Left ventricle myocardium inferior (tissue), 1 donor: ENCODE measurements around the gene SIVA1. TPM values are rescaled to one million over a fixed set of nuclear protein-coding genes. Genes with fewer than 3 reads are reported as not detected.

Experiments
- DNase-seq: peaks from one replicate; pipeline ENCODE4 v3.0.0-alpha.2; 2020
- H3K27ac ChIP-seq: fragments of 200-600 bp; replicated peaks from 2 replicates; pipeline ENCODE4 v1.8.0; 2021
- H3K27me3 ChIP-seq: fragments of 200-600 bp; 2 replicates; pipeline ENCODE4 v1.8.0; 2021; ENCODE audit warnings: low read depth
- H3K36me3 ChIP-seq: fragments of 200-600 bp; 2 replicates; pipeline ENCODE4 v1.8.0; 2021
- H3K4me1 ChIP-seq: fragments of 200-600 bp; 2 replicates; pipeline ENCODE4 v1.8.0; 2021
- H3K4me3 ChIP-seq: fragments of 200-600 bp; 2 replicates; pipeline ENCODE4 v1.8.0; 2021; ENCODE audit warnings: mild to moderate bottlenecking, moderate library complexity
- H3K9me3 ChIP-seq: fragments of 200-600 bp; replicated peaks from 2 replicates; pipeline ENCODE4 v1.8.0; 2021
- intact Hi-C: fragments of 100-400 bp; cut with micrococcal nuclease; formaldehyde crosslinking; loops from one replicate; pipeline ENCODE4 v1.11.0; 2022
- total RNA-seq: library from RNA; stranded (reverse); fragmentation: NEBNext Ultra II Directional; extraction: Animal tissue kit (Norgen Biotek cat#: 25700); gene quantifications from one replicate; pipeline ENCODE4 v1.2.1, GENCODE V29; 2021
- TF ChIP-seq, protein P1 (sequence below): fragments of 200-600 bp; IDR thresholded peaks from 2 replicates; pipeline ENCODE4 v1.8.0; 2021; ENCODE audit warnings: antibody characterized with exemption, mild to moderate bottlenecking, borderline replicate concordance
- donor health status: DM: no; HTN: yes; CAD: no; lungs with severe emphysema.

SIVA1 gene
- total RNA-seq, 1 donor from 2014 or later: 55.6 TPM

- H3K4me3 ChIP-seq: no peak overlapping the region
- H3K27ac ChIP-seq: peak overlapping the region; percentile 98
- DNase-seq: no peak
- no peaks in the 10 kb centered on the region for H3K27me3 ChIP-seq
- intact Hi-C loops: no loop called here
- no peaks in the 10 kb centered on the region for H3K9me3 ChIP-seq
- TF ChIP-seq, protein P1, sequence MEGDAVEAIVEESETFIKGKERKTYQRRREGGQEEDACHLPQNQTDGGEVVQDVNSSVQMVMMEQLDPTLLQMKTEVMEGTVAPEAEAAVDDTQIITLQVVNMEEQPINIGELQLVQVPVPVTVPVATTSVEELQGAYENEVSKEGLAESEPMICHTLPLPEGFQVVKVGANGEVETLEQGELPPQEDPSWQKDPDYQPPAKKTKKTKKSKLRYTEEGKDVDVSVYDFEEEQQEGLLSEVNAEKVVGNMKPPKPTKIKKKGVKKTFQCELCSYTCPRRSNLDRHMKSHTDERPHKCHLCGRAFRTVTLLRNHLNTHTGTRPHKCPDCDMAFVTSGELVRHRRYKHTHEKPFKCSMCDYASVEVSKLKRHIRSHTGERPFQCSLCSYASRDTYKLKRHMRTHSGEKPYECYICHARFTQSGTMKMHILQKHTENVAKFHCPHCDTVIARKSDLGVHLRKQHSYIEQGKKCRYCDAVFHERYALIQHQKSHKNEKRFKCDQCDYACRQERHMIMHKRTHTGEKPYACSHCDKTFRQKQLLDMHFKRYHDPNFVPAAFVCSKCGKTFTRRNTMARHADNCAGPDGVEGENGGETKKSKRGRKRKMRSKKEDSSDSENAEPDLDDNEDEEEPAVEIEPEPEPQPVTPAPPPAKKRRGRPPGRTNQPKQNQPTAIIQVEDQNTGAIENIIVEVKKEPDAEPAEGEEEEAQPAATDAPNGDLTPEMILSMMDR: no peak
- H3K4me1 ChIP-seq: peaks cover 40% of the 10 kb centered on the region
- H3K36me3 ChIP-seq: peaks cover 56% of the 10 kb centered on the region
Observed at GRCh38 chr14:104739026-104739425, 13.9 kb upstream of the SIVA1 start.

DNA sequence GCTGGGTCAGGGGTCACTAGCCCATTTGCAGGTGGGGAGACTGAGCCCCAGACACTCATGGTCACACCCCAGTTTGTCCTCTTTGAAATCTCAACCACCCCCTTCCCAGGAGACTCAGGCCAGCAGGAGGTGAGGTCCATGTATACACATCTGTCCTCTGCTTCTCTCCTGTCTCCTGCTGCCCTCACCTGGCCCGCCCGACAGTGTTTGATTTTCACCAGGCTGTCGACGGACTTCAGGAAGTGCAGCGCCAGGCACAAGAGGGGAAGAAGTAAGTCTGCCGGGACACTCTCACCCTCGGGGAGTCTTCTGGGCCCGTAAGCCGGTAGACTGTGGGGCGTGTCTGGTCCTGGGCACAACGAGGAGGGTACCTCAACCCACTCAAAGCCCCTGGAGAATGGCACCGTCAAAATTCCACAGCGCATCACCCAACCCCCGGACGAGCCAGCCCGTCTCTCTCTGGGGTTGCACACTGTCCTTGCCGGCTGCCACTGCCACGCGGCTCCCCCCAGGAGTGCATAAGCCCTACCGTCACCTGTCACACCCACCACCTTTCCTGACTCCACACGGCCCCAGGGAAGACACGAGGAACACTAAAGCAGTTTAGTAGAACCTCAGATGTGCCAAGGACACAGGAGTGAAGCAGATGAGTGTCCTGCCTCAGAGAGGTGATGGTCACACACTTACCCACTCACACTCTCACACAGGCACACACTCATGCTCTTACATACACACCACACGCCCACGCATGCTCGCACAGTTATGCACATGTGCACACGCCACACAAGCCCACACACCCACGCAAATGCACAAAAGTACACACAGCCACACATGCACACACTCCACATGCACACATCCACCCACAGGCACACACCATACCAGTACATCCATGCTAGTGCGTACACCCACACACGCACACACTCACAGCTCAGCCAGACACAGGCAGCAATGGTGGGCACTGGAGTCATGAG is 13.1 kb upstream of the SIVA1 start:
- Histone ChIP-seq H3K27me3 (no peaks in the 10 kb centered on the region), H3K36me3 (peaks cover 63% of the 10 kb centered on the region), H3K4me3 (no peak overlapping the region), H3K4me1 (peaks cover 32% of the 10 kb centered on the region), H3K9me3 (no peaks in the 10 kb centered on the region), H3K27ac (peak overlapping the region; percentile 8)
- DNase-seq: no peak
- TF ChIP-seq, protein P1: no peak
- intact Hi-C loops: no loop called here

DNA sequence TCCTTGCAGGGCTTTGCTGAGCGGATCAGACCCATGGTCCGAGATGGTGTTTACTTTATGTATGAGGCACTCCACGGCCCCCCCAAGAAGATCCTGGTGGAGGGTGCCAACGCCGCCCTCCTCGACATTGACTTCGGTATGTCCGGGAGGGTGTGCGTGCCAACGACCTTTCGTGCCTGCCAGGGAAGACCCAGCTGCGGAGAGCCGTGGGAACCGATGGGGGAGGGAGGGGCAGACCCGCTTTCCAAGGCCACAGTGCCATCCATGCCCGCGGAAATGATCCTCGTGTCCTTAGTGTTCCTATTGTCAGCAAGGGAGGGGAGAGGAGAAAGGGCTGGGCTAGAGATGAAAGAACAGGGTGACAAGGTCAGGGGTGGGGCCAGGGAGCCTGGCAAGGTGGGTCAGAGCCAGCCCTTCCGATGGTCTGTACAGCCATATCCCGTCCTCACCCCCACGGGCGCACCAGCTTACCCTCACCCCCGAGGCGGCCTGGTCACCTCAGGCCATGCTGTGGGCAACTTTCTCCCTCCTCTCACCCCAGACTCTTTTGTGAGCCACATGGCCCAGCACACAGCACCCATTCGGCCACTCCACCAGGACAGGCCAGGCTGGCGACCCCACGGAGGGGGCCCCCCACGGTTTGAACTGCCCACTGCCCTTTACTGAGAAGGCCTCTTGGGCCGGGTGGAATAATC is 11.7 kb upstream of the SIVA1 start:
- H3K9me3 ChIP-seq: no peaks in the 10 kb centered on the region
- H3K36me3 ChIP-seq: peaks cover 76% of the 10 kb centered on the region
- H3K4me3 ChIP-seq: no peak overlapping the region
- H3K4me1 ChIP-seq: peaks cover 21% of the 10 kb centered on the region
- TF ChIP-seq, protein P1: no peak
- no peak for DNase-seq
- intact Hi-C loops: no loop called here
- no peaks in the 10 kb centered on the region for H3K27me3 ChIP-seq
- peak overlapping the region; percentile 36 for H3K27ac ChIP-seq

GRCh38 chr14:104741803-104742251 is 11.1 kb upstream of the SIVA1 start:
- Histone ChIP-seq H3K27ac (no peak overlapping the region), H3K4me3 (no peak overlapping the region), H3K4me1 (peaks cover 17% of the 10 kb centered on the region), H3K36me3 (peaks cover 78% of the 10 kb centered on the region), H3K9me3 (no peaks in the 10 kb centered on the region), H3K27me3 (no peaks in the 10 kb centered on the region)
- no peak for DNase-seq
- TF ChIP-seq, protein P1: no peak
- intact Hi-C loops: no loop called here

DNA sequence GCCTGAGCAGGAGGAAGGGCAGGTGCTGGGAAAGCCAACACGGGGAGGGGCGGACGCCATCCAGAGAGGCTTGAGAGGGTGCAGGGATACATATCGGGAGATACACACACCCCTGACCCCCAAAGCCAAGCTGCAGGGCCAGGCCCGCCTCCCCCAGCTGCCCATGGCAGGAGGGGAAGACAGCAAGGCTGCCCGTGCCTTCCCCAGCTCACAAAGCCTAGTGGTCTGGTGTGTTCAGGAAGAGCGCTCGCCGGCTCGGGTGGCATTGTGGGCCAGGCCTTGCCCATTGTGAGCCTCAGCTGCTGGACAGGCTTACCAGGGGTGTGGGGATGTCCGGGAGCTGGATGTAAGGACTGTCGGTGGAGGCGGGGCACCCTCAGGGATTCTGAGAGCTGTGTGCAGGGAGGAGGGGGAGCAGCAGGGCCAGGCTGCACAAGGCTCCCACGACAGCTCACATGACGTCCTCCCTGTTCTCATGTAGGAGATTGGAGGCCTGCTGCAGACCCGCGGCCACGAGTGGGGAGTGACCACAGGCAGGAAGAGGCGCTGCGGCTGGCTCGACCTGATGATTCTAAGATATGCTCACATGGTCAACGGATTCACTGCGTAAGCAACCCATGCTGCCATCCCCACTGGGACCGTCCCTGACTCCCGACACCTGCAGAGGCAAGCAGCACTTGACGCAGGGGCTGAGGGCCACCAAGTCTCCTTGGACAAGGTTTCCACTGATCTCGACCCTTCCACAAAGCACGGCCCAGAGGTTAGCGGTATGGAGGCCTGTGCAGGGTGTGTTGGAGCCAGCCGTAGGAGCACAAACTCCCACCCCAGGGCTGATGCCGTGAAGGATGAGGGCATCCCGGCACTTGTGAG is 10.1 kb upstream of the SIVA1 start:
- Histone ChIP-seq H3K4me1 (peaks cover 8% of the 10 kb centered on the region), H3K27ac (no peak overlapping the region), H3K27me3 (no peaks in the 10 kb centered on the region), H3K9me3 (no peaks in the 10 kb centered on the region), H3K36me3 (peaks cover 77% of the 10 kb centered on the region), H3K4me3 (no peak overlapping the region)
- TF ChIP-seq, protein P1: no peak
- intact Hi-C loops: no loop called here
- DNase-seq: no peak
